ACC112 (cell line): Measurements from ENCODE around the gene KICS2.

Experiments used
- H2AFZ ChIP-seq: fragments of 200-600 bp; sonication (generic); one replicate; pipeline ENCODE4 v1.6.0; 2017; ENCODE audit warnings: antibody characterized with exemption, low read length; ENCODE audit not compliant: unreplicated experiment
- H3K27ac ChIP-seq: fragments of 200-600 bp; sonication (generic); 2 replicates; pipeline ENCODE4 v1.5.1; 2014; ENCODE audit warnings: low read depth, mild to moderate bottlenecking, antibody characterized with exemption, low read length, moderate library complexity
- H3K27me3 ChIP-seq: fragments of 200-600 bp; sonication (generic); 2 replicates; pipeline ENCODE4 v1.6.1; 2014; ENCODE audit warnings: mild to moderate bottlenecking, antibody characterized with exemption, low read length, moderate library complexity, mixed read lengths; ENCODE audit not compliant: insufficient read depth
- H3K36me3 ChIP-seq: fragments of 200-600 bp; sonication (generic); 2 replicates; pipeline ENCODE4 v1.6.1; 2016; ENCODE audit warnings: mild to moderate bottlenecking, antibody characterized with exemption, low read length, moderate library complexity, mixed read lengths; ENCODE audit not compliant: insufficient read depth
- H3K4me1 ChIP-seq: fragments of 200-600 bp; sonication (generic); one replicate; pipeline ENCODE4 v1.6.1; 2016; ENCODE audit warnings: low read length, mixed read lengths; ENCODE audit not compliant: insufficient read depth, unreplicated experiment, control insufficient read depth
- H3K4me3 ChIP-seq: fragments of 200-600 bp; sonication (generic); 2 replicates; pipeline ENCODE4 v1.5.1; 2014; ENCODE audit warnings: mild to moderate bottlenecking, low read depth, low read length
- H3K79me2 ChIP-seq: fragments of 200-600 bp; sonication (generic); one replicate; pipeline ENCODE4 v1.6.0; 2016; ENCODE audit warnings: low read length; ENCODE audit not compliant: control insufficient read depth, unreplicated experiment, insufficient read depth

Gene KICS2

GRCh38 chr12:64177001-64177400 is 45.1 kb downstream of the KICS2 start:
- Histone ChIP-seq H3K4me3 (no peak overlapping the region), H3K27me3 (no peaks in the 10 kb centered on the region), H2AFZ (no peak overlapping the region), H3K27ac (no peak overlapping the region), H3K79me2 (no peaks in the 10 kb centered on the region), H3K4me1 (peaks cover 59% of the 10 kb centered on the region), H3K36me3 (no peaks in the 10 kb centered on the region)

- H3K36me3 ChIP-seq: no peaks in the 10 kb centered on the region
Observed at GRCh38 chr12:64175254-64175945, 46.7 kb downstream of the KICS2 start.

GRCh38 chr12:64173456-64173855 is 48.6 kb downstream of the KICS2 start:
- Histone ChIP-seq H3K36me3 (no peaks in the 10 kb centered on the region), H3K4me3 (no peak overlapping the region), H3K27me3 (no peaks in the 10 kb centered on the region), H2AFZ (no peak overlapping the region), H3K27ac (0 out of 2 replicates have a peak overlapping the region, but pooled peaks have one; percentile 5), H3K79me2 (no peaks in the 10 kb centered on the region), H3K4me1 (peaks cover 53% of the 10 kb centered on the region)

More at GRCh38 chr12:64175254-64175945, 46.7 kb downstream of the KICS2 start:
- H3K27ac ChIP-seq: no peak overlapping the region
- H3K27me3 ChIP-seq: no peaks in the 10 kb centered on the region
- peaks cover 64% of the 10 kb centered on the region for H3K4me1 ChIP-seq
- H2AFZ ChIP-seq: no peak overlapping the region
- no peaks in the 10 kb centered on the region for H3K79me2 ChIP-seq
- no peak overlapping the region for H3K4me3 ChIP-seq
